Psoas muscle (tissue), 8 donors: ENCODE measurements around the gene RBM44. TPM values are rescaled to one million over a fixed set of nuclear protein-coding genes. Genes with fewer than 3 reads are reported as not detected.

ENCODE experiments used
- ATAC-seq, 4 donors: fragments of 200-7000 bp; cut with Tn5 transposase; one replicate each; pipeline ENCODE4 v1.9.1; 2020; ENCODE audit warnings: moderate library complexity in 3 of 4, mild to moderate bottlenecking in 2 of 4
- DNase-seq, 2 donors: peaks; one replicate each; pipeline ENCODE4 v3.0.0-alpha.2; 2020
- H3K27ac ChIP-seq: fragments of 200-600 bp; one replicate; pipeline ENCODE4 v1.8.0; 2022
- H3K27me3 ChIP-seq, 3 donors: fragments of 200-600 bp in 1 of 3; one replicate each; pipeline versions ENCODE4 v1.6.1 to v1.8.0; 2013 to 2022; ENCODE audit warnings: low read length in 2 of 3, mild to moderate bottlenecking in 2 of 3, moderate library complexity in 1 of 3; ENCODE audit not compliant: insufficient read depth in 3 of 3
- H3K36me3 ChIP-seq, 2 donors: fragments of 200-600 bp in 1 of 2; one replicate each; pipeline versions ENCODE4 v1.6.1 to v1.8.0; 2013 to 2022; ENCODE audit warnings: low read depth in 1 of 2, mild to moderate bottlenecking in 1 of 2, moderate library complexity in 1 of 2; ENCODE audit not compliant: insufficient read depth in 1 of 2
- H3K4me1 ChIP-seq: fragments of 200-600 bp; one replicate; pipeline ENCODE4 v1.8.0; 2022
- H3K4me3 ChIP-seq: fragments of 200-600 bp; one replicate; pipeline ENCODE4 v1.8.0; 2022; ENCODE audit warnings: mild to moderate bottlenecking
- H3K9me3 ChIP-seq: fragments of 200-600 bp; one replicate; pipeline ENCODE4 v1.8.0; 2022
- CTCF ChIP-seq: fragments of 200-600 bp; IDR thresholded peaks from one replicate; pipeline ENCODE4 v1.8.0; 2022; ENCODE audit warnings: antibody characterized with exemption
- WGBS, 3 donors: extraction: QIAGEN DNeasy Blood & Tissue Kit; methylation state at CpG; one replicate each; pipeline versions ENCODE4 v1.1.6 to v1.1.7; 2013; 5-methylcytosine and 5-hydroxymethylcytosine counted together
- intact Hi-C, 2 donors: fragments of 100-400 bp; cut with DNase I; formaldehyde crosslinking; loops; one replicate each; pipeline versions ENCODE4 v1.11.0 to v1.14.2; 2022
- polyA plus RNA-seq, 3 donors: library from polyadenylated mRNA; stranded (reverse); fragments of 200-250 nt; gene quantifications; one replicate each; pipeline ENCODE4 v1.2.3, GENCODE V29; 2013
- total RNA-seq, 4 donors: library from RNA; stranded (reverse); fragmentation: NEBNext Ultra II Directional in 2 of 4; extraction: Animal tissue kit (Norgen Biotek cat#: 25700) in 2 of 4; gene quantifications; one replicate each; pipeline versions ENCODE4 v1.2.1 to v1.2.4, GENCODE V29; 2021 to 2023
- donor health status: healthy with polysubstance abuse.
- donor health status: DM: no; HTN: no; CAD: no; lungs with moderate emphysema.
- donor health status: Bipolar disorder and iron deficiency.
- donor health status: healthy.
- donor health status: DM: yes; HTN: yes; CAD: no.
- donor health status: DM: no; HTN: no; CAD: no.
- donor health status: DM: no; HTN: no; CAD: no.
- donor health status: DM: yes; HTN: yes; CAD: no.

The RBM44 gene
- total and polyA plus RNA-seq, 7 donors: 0.06 to 0.58 (median 0.38) TPM

GRCh38 chr2:237876951-237877491, 78.4 kb downstream of the RBM44 start:
- Histone ChIP-seq H3K36me3 (peaks cover 0 to 21% of the 10 kb centered on the region in 2 donors), H3K9me3 (no peaks in the 10 kb centered on the region), H3K27me3 (no peaks in the 10 kb centered on the region), H3K4me1 (peaks cover 33% of the 10 kb centered on the region), H3K27ac (no peak overlapping the region), H3K4me3 (no peak overlapping the region)
- 88 to 91% (median 88%) methylated on average over 23 of the region's 23 CpGs for WGBS, 3 donors
- intact Hi-C loops: no loop called here
- ATAC-seq (no peak), DNase-seq (peak in 1 of 2 donors; percentile 23)
- TF ChIP-seq CTCF: no peak

DNA sequence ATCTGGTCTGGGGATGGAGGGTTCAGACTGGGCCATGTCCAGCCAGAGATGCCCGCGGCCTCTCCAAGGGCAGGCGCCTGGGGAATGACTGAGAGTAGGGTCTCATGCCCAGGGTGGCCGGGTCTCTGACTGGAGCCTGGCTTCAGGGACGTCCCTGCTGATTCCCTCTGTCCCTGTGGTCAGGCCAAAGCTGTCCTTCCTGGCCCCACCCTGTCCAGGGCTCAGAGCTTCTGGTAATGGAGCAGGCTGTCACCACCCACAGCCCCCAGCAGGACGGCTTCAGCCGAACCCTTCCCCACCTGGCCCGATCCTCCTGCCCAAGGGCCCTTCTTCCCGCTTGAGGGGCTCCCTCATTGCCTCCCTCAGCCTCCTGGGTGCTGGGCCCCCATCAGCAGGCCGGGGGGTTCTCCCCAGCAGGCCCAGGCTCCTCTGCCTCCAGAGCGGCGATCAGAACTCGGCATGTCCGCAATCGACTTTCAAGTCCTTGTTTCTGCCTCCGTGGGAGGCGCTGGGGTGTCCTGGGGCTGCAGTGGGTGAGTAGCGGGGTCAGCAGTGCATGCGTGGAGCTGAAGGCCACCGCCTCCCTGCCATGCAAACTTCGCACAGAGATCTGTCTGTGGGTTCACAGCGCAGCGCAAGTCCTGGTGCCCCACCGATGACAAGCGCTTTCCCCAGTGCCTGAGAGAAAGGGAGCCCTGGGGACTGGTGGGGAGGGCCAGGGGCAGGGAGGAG, 79.2 kb downstream of the RBM44 start:
- TF ChIP-seq CTCF: no peak
- intact Hi-C loops: no loop called here

DNA sequence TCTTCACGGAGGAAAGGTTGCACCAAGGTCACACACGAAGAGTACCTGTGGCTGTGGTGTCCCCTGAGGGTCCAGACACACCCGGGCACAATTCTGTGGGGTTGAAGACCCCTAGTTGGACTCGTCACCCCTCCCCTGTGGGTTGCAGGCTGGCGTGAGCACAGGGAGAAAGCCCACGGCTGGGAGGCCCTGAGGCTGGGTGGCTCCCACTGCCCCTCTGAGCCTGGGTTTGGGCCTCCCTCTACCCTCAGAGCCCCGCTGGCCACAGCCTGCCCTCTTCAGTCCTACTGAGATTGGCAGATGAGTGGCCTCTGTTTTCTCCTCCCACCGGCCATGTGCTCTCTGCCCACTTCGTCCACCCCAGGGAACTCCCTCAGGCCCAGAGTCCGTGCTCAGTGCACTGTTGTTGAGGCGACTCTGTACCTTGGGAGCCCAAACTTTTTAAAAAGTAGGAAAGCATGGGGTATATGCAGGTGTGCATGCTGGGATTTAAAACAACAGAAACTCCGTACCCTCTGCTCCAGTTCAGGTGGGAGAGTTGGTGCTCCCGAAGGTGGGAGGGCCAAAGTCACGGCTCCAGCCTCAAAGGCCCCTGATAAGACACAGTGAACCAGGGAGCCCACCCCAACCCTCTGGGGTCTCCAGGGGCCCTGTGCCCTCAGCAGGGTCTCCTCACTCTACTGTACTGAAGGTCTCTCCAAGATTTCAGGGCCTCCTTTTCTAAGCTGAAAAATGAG, 79.9 kb downstream of the RBM44 start:
- Histone ChIP-seq H3K36me3 (peaks cover 0 to 21% of the 10 kb centered on the region in 2 donors), H3K27me3 (no peaks in the 10 kb centered on the region), H3K9me3 (no peaks in the 10 kb centered on the region), H3K27ac (no peak overlapping the region), H3K4me1 (peaks cover 19% of the 10 kb centered on the region), H3K4me3 (no peak overlapping the region)
- TF ChIP-seq CTCF: no peak
- ATAC-seq: peak in 1 of 4 donors; percentile 7
- WGBS, 3 donors: 86 to 94% (median 86%) methylated on average over 13 to 14 of the region's 14 CpGs
- DNase-seq: peak in 1 of 2 donors; percentile 42
- intact Hi-C loops: no loop called here

More for the DNA sequence above, 79.2 kb downstream of the RBM44 start:
- WGBS, 3 donors: 89 to 94% (median 93%) methylated on average over 25 of the region's 25 CpGs
- Histone ChIP-seq H3K27ac (no peak overlapping the region), H3K9me3 (no peaks in the 10 kb centered on the region), H3K27me3 (no peaks in the 10 kb centered on the region), H3K36me3 (peaks cover 0 to 21% of the 10 kb centered on the region in 2 donors), H3K4me1 (peaks cover 26% of the 10 kb centered on the region), H3K4me3 (no peak overlapping the region)
- DNase-seq: peak in 1 of 2 donors; percentile 50
- ATAC-seq: no peak

DNA sequence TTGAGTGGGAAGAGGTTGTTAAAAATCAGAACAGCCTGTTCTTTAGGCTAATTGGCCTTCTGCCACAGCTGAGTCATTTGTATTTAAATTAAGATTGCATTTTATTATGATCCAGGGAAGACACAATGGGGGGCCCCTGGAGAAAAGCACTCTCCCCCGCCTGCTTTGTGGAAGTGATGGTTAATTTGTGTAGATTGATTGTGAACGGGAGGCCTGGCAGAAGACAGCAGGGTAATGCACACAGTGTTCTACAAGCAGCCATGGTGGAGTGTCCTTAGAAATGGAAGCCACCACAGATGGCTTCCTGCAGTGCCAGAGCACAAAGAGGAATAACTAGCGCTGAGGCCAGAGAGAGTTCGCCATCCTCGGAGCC, 80.5 kb downstream of the RBM44 start:
- WGBS, 3 donors: 82 to 91% (median 89%) methylated on average over 5 of the region's 5 CpGs

More for the DNA sequence above, 80.5 kb downstream of the RBM44 start:
- Histone ChIP-seq H3K27ac (no peak overlapping the region), H3K36me3 (peaks cover 0 to 21% of the 10 kb centered on the region in 2 donors), H3K4me1 (peaks cover 14% of the 10 kb centered on the region), H3K27me3 (no peaks in the 10 kb centered on the region), H3K9me3 (no peaks in the 10 kb centered on the region), H3K4me3 (no peak overlapping the region)
- intact Hi-C loops: no loop called here
- DNase-seq (no peak), ATAC-seq (no peak)
- no peak for TF ChIP-seq CTCF
